NCI-H1930 (cell line): ENCODE results near the gene A4GALT.
"Not testable (repeated sequence)": the region's sequence is repeated elsewhere in the genome, so short reads cannot be mapped to it uniquely, and the experiment has no call there.

Source experiments
- DNase-seq, 2 experiments: peaks; one replicate each; lab custom pipeline; 2025; lab: John Stamatoyannopoulos, UW

A4GALT gene

GRCh38 chr22:42720263-42721044 is at the start of gene A4GALT:
TSS of gene A4GALT (minus strand) at chr22:42720870. CDS start at chr22:42693951, 26,919 bp downstream.
- peak in 1 of 2 experiments; percentile 13 for DNase-seq

GRCh38 chr22:42770448-42770726 is 49.7 kb upstream of the A4GALT start:
- DNase-seq: no peak

- DNase-seq: no peak
Measured at GRCh38 chr22:42769574-42770447, 49.1 kb upstream of the A4GALT start.

GRCh38 chr22:42769238-42769573 is 48.5 kb upstream of the A4GALT start:
- DNase-seq: no peak

- DNase-seq: no peak
Measured at GRCh38 chr22:42768385-42769035, 47.8 kb upstream of the A4GALT start.

GRCh38 chr22:42766860-42767259 is 46.2 kb upstream of the A4GALT start:
- DNase-seq: no peak

GRCh38 chr22:42764895-42765363 is 44.3 kb upstream of the A4GALT start:
- no peak for DNase-seq

- no peak for DNase-seq
Measured at GRCh38 chr22:42763965-42764480, 43.4 kb upstream of the A4GALT start.

- no peak for DNase-seq
Measured at GRCh38 chr22:42760806-42761565, 40.3 kb upstream of the A4GALT start.

- no peak for DNase-seq
Measured at GRCh38 chr22:42758931-42759629, 38.4 kb upstream of the A4GALT start.

GRCh38 chr22:42755553-42755952 is 34.9 kb upstream of the A4GALT start:
- not testable (repeated sequence) for DNase-seq

- DNase-seq: not testable (repeated sequence)
Measured at GRCh38 chr22:42755121-42755520, 34.5 kb upstream of the A4GALT start.

GRCh38 chr22:42754658-42755057 is 34.0 kb upstream of the A4GALT start:
- no peak for DNase-seq

- DNase-seq: no peak
Measured at GRCh38 chr22:42752912-42753311, 32.2 kb upstream of the A4GALT start.

GRCh38 chr22:42752230-42752746 is 31.6 kb upstream of the A4GALT start:
- DNase-seq: no peak

GRCh38 chr22:42750421-42750820 is 29.8 kb upstream of the A4GALT start:
- DNase-seq: not testable (repeated sequence)

- DNase-seq: no peak
Measured at GRCh38 chr22:42747701-42748513, 27.2 kb upstream of the A4GALT start.

GRCh38 chr22:42745118-42745517 is 24.4 kb upstream of the A4GALT start:
- no peak for DNase-seq

GRCh38 chr22:42743501-42743991 is 22.9 kb upstream of the A4GALT start:
- DNase-seq: no peak

- no peak for DNase-seq
Measured at GRCh38 chr22:42742940-42743339, 22.3 kb upstream of the A4GALT start.
